ENCODE data around the gene SLC10A3.

SLC10A3 gene

GRCh38 chrX:154490414-154491083, at the start of gene SLC10A3:
Gene SLC10A3 (minus strand): TSS chrX:154490629. CDS start chrX:154488940, 1,689 bp downstream.
- DNase-seq = peak; percentile 87 to 89

- DNase-seq = no peak
Measured at GRCh38 chrX:154539077-154539476, 48.6 kb upstream of the SLC10A3 start.

DNA sequence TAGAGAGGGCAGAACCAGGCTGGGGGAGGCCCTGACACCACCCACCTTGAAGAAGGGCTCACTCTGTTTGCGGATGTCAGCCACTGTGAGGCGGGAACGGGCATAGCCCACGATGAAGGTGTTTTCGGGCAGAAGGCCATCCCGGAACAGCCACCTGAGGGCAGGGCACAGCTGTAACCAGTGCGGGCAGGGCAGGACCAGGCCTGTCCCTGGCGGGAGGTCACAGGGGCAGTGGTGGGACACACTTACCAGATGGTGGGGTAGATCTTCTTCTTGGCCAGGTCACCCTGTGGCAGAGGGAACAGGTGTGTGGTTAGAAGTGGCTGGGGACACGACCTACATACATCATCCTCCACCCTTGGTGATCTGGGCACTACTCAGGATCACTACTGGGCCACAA, 45.5 kb upstream of the SLC10A3 start:
- no peak for DNase-seq

DNA sequence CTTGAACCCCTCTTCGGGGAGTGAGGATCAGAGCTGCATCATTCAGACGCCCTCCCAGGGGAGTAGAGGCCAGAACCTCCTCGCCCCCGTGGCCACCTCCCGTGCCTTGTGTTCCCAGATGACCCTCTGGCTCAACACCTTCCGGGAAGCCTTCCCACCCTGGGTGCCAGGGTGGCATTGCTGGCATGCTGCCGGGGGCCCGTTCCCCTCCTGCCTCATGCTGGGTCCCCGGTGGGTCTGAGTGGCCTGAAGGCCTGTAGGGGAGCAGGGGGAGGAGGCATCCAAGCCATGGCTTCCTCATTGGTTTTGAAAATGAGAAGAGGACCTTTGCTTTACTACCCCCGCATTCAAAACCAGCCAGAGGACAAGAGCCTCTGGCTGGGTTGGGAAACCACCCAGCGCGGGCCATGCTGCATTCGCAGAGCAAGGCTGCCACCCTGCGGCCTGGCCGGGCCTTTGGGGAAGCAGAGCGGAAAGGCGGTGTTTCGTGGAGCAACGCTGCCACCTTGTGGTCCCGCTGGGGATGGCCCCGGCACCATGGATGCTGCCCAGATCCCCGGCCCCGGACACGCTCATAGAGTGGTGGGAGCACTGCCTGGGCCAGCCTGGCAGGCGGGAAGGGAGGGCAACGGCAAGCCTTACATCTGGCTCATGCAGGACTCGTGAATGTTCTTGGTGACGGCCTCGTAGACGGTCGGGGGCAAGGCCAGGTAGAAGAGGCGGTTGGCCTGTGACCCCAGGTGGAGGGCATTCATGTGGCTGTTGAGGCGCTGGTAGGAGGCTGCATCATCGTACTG, 44.3 kb upstream of the SLC10A3 start:
- peak; percentile 83 to 89 for DNase-seq

- DNase-seq = no peak
Measured at GRCh38 chrX:154532690-154533089, 42.3 kb upstream of the SLC10A3 start.

DNA sequence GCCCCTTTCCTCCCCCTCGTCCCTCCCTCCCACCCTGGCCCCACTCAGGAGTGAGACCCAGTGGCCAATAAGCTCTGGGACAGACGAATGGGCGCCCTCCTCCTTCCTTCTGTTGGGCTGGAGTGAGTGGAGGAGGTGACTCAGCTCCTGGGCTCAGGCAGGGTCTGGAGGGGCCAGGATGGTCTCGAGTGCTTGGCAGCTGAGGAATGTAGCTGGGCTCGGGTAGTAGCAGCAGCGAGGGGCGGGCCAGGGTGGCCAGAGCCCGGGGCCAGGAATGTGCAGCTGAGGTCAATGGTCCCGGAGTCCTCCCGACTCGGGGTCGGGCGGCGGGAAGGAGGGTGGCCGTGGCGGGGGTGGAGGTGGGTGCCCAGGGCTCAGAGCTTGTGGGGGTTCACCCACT, 41.2 kb upstream of the SLC10A3 start:
- DNase-seq = no peak

- no peak for DNase-seq
Measured at GRCh38 chrX:154530286-154530685, 39.9 kb upstream of the SLC10A3 start.

- DNase-seq = no peak
Measured at GRCh38 chrX:154529206-154529612, 38.8 kb upstream of the SLC10A3 start.

DNA sequence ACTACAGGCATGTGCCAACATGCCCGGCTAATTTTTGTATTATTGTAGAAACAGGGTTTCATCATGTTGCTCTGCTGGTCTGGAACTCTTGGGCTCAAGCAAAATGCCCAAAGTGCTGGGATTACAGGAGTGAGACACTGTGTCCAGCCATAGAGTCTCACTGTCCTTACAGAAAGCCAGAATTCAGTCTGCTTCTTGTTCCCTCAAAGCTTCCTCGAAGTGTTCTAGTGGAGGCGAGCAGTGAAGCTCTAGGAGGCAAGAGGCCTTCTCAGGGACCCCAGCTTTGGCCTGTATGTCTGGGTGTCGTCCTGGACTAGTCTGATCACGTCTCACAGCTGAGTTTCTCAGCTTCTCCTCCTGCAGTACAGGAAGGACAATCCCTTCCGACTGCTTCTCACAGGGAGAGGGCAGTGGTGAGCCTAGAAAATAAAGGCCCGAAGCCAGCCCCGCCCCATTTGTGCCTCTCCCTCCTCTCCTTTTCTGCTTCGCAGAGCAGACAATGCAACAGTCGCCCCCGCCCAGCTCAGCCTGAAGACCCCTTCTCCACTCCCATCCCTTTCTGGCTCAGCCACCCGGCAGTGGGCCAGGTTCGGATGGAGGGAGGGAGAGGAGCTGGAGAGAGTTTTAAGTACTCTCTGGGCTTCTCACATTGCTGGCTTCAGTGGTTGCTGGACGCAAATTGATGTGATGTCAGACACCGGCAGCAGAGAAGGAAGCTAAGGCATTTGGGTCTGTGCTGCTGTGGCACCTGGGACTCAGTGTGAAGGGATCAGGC, 36.7 kb upstream of the SLC10A3 start:
- DNase-seq = peak; percentile 51 to 65

- DNase-seq = no peak
Measured at GRCh38 chrX:154525606-154526490, 35.4 kb upstream of the SLC10A3 start.

DNA sequence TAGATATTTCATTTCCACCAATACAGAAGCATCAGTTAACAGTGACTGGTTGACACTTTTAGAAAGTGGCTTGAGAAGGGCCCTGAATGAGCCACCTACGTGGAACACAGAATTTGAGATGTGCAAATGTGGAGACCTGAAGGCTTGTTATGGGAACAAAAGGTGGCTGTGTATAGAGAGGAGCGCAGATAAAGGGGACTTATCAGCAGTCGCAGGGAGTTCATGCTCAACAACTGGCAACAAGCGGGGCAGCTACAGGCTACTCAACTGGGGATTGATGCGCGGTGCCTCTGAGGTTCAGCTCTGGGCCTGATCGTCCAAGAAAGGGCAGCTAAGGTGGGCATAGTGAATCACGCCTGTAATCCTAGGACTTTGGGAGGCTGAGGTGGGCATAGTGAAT, 29.0 kb upstream of the SLC10A3 start:
- no peak for DNase-seq

GRCh38 chrX:154517101-154517781, 26.8 kb upstream of the SLC10A3 start:
- no peak for DNase-seq

GRCh38 chrX:154516656-154517100, 26.2 kb upstream of the SLC10A3 start:
- DNase-seq = no peak

- DNase-seq = peak; percentile 80 to 81
Measured at GRCh38 chrX:154515966-154516655, 25.7 kb upstream of the SLC10A3 start, which contains the start of gene FAM3A. Gene FAM3A (minus strand): TSS chrX:154516232. CDS start chrX:154515772, 460 bp downstream.

GRCh38 chrX:154515090-154515965, 24.9 kb upstream of the SLC10A3 start:
- no peak for DNase-seq

DNA sequence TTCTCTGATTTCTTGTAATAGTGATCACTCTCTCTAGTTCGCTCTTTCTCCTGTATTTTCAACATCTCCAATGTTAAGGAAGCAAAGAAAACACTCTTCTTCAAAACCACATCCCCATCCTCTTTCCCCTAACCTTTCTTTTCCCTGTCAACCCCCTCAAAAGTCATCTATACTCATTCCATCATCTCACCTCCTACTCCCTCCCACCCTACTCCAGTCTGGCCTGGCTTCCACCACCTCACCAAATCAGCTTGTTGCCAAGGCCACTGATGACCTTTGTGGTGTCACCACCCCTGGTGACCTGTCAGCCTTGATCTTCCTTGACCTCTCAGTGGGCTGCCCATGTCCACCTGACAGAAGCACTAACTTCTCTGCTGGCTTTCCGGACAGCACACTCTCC, 23.3 kb upstream of the SLC10A3 start:
- DNase-seq = no peak

DNA sequence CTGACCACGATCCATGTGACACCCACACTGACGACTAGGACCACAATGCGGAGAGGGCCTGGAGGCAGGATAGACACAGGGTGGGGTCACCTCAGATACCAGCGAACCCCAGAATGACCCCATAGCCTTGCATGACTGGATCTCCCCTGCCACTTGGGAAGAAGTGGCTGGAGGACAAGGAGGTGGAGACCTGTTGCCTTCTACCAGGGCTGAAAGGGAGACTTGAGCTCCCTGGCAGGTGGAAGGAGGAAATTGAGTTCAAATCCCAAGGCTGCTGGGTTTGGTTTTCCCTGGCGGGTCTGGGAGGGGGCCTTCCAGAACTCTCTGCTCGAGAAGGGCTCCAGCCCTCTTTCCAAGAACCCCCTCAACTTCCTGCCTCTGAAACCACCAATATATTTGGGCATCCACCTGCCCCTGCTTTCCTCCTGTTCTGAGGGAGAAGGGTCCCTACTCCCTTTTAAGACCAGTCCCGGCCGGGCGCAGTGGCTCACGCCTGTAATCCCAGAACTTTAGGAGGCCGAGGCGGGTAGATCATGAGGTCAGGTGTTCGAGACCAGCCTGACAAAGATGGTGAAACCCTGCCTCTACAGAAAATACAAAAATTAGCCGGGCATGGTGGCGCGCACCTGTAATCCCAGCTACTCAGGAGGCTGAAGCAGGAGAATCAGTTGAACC, 22.6 kb upstream of the SLC10A3 start:
- no peak for DNase-seq

DNA sequence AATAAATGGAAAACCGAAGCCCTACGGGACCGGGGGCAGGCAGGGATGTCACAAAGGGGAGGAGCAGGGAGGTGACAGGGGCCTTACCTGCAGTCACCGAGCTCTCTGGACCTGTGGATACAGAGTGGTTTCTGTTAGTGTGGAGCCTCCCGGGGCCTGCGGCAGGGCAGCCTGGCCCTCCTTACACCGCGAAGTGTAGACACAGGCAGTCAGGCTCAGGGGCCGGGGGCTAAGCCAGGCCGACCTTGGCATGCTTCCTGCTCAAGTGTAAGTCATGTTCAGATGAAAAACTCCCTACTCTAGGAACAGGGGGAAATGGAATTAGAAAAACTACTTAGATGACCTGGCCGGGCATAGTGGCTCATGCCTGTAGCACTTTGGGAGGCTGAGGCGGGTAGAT, 21.3 kb upstream of the SLC10A3 start:
- DNase-seq = no peak

GRCh38 chrX:154509455-154509854, 19.0 kb upstream of the SLC10A3 start:
- no peak for DNase-seq

DNA sequence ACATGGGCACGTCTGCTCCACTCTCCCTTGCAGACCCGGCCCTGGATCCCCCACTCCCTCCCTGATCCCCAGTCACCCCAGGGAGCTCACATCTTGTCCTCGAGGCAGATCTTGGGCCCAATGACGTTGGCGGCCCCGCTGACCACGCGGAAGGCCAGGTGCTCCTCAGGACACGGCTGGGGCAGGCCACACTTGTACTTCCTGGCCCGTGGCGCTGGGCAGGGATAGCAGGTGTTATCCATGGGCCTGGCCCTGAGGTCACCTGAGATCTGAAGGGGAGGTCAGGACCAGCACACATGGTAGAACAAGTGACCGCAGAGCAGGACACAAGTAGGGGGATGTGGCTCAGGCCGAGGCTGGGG, 17.9 kb upstream of the SLC10A3 start:
- DNase-seq = no peak

Measured in inflammatory macrophage treated with lipopolysaccharide for 1 hour (primary cell).